Measurements from ENCODE around the gene JARID2.

The JARID2 gene

GRCh38 chr6:15533379-15534026 lies 287.6 kb downstream of the JARID2 start:
- no peak for TF ChIP-seq FOXP2 (optimal IDR thresholded peaks at IDR 0.05; ENCODE audit: borderline replicate concordance, extremely low read depth, extremely low read length, insufficient read depth)
- no peak for TF ChIP-seq SIN3A (IDR thresholded peaks at IDR 0.05; ENCODE audit: borderline replicate concordance, insufficient read depth, low read length)
- no peak for TF ChIP-seq REST (IDR thresholded peaks at IDR 0.05; ENCODE audit: insufficient read depth in 1 of 2, low read depth in 2 of 2, low read length in 2 of 2)
- no peak for TF ChIP-seq TAF1 (IDR thresholded peaks at IDR 0.05; ENCODE audit: borderline replicate concordance, insufficient read depth, low read length)
- TF ChIP-seq POLR2AphosphoS5 (IDR thresholded peaks at IDR 0.05; ENCODE audit: low read depth, low read length): no peak

- TF ChIP-seq POLR2AphosphoS5 (IDR thresholded peaks at IDR 0.05; ENCODE audit: low read depth, low read length) (no peak), REST (IDR thresholded peaks at IDR 0.05; ENCODE audit: insufficient read depth in 1 of 2, low read depth in 2 of 2, low read length in 2 of 2) (no peak), TAF1 (IDR thresholded peaks at IDR 0.05; ENCODE audit: borderline replicate concordance, insufficient read depth, low read length) (no peak), SIN3A (IDR thresholded peaks at IDR 0.05; ENCODE audit: borderline replicate concordance, insufficient read depth, low read length) (no peak), FOXP2 (optimal IDR thresholded peaks at IDR 0.05; ENCODE audit: borderline replicate concordance, extremely low read depth, extremely low read length, insufficient read depth) (no peak)
Observed at GRCh38 chr6:15534974-15535373, 289.1 kb downstream of the JARID2 start.

- TF ChIP-seq FOXP2 (optimal IDR thresholded peaks at IDR 0.05; ENCODE audit: borderline replicate concordance, extremely low read depth, extremely low read length, insufficient read depth): no peak
- no peak for TF ChIP-seq REST (IDR thresholded peaks at IDR 0.05; ENCODE audit: insufficient read depth in 1 of 2, low read depth in 2 of 2, low read length in 2 of 2)
- TF ChIP-seq TAF1 (IDR thresholded peaks at IDR 0.05; ENCODE audit: borderline replicate concordance, insufficient read depth, low read length): no peak
- TF ChIP-seq POLR2AphosphoS5 (IDR thresholded peaks at IDR 0.05; ENCODE audit: low read depth, low read length): no peak
- TF ChIP-seq SIN3A (IDR thresholded peaks at IDR 0.05; ENCODE audit: borderline replicate concordance, insufficient read depth, low read length): no peak
Observed at GRCh38 chr6:15535495-15536197, 289.8 kb downstream of the JARID2 start.

- TF ChIP-seq TAF1 (IDR thresholded peaks at IDR 0.05; ENCODE audit: borderline replicate concordance, insufficient read depth, low read length) (no peak), FOXP2 (optimal IDR thresholded peaks at IDR 0.05; ENCODE audit: borderline replicate concordance, extremely low read depth, extremely low read length, insufficient read depth) (no peak), REST (IDR thresholded peaks at IDR 0.05; ENCODE audit: insufficient read depth in 1 of 2, low read depth in 2 of 2, low read length in 2 of 2) (no peak)
Observed at GRCh38 chr6:15536198-15536955, 290.5 kb downstream of the JARID2 start.
